ENCODE data around the gene SLCO3A1. TPM values are rescaled to one million over a fixed set of nuclear protein-coding genes. Genes with fewer than 3 reads are reported as not detected.

Gene SLCO3A1
- total and polyA plus RNA-seq, 2 donors (not counting 1 experiment from before 2014, with no cell fraction given): 8.1 to 16.8 TPM

GRCh38 chr15:91953432-91953831 lies 99.9 kb downstream of the SLCO3A1 start:
- DNase-seq (ENCODE audit: low read depth in 2 of 2): no peak
- Histone ChIP-seq H3K27ac (ENCODE audit: insufficient read depth, low read length) (no peak overlapping the region), H3K4me2 (ENCODE audit: extremely low read depth, insufficient read depth, low read length) (no peak overlapping the region), H2AFZ (ENCODE audit: low read length) (no peak overlapping the region), H3K79me2 (ENCODE audit: control insufficient read depth, insufficient read depth, low read length) (no peaks in the 10 kb centered on the region), H3K9me3 (ENCODE audit: control insufficient read depth, insufficient read depth, low read depth, low read length) (no peaks in the 10 kb centered on the region), H3K36me3 (ENCODE audit: control insufficient read depth, insufficient read depth, low read length) (no peaks in the 10 kb centered on the region), H4K20me1 (ENCODE audit: control insufficient read depth, extremely low read depth, insufficient read depth, low read length) (no peaks in the 10 kb centered on the region), H3K4me1 (ENCODE audit: control insufficient read depth, extremely low read depth, insufficient read depth, low read length) (peaks cover 6% of the 10 kb centered on the region), H3K27me3 (ENCODE audit: control insufficient read depth, insufficient read depth, low read length) (no peaks in the 10 kb centered on the region), H3K9ac (ENCODE audit: insufficient read depth, low read length) (no peak overlapping the region), H3K4me3 (replicated peaks in 1 of 4; ENCODE audit: control extremely low read depth in 1 of 4, insufficient read depth in 1 of 4, low read depth in 3 of 4, low read length in 4 of 4) (no peak overlapping the region)
- TF ChIP-seq CTCF (conservative IDR thresholded peaks at IDR 0.05 in 1 of 2, IDR thresholded peaks at IDR 0.05 in 1 of 2; ENCODE audit: low read depth in 1 of 2, low read length in 2 of 2) (no peak), EZH2 (IDR thresholded peaks at IDR 0.05; ENCODE audit: low read length, missing control alignments) (no peak)

- H3K9ac ChIP-seq (ENCODE audit: insufficient read depth, low read length): no peak overlapping the region
- DNase-seq (ENCODE audit: low read depth in 2 of 2): no peak
- no peaks in the 10 kb centered on the region for H3K36me3 ChIP-seq (ENCODE audit: control insufficient read depth, insufficient read depth, low read length)
- peaks cover 4% of the 10 kb centered on the region for H3K4me1 ChIP-seq (ENCODE audit: control insufficient read depth, extremely low read depth, insufficient read depth, low read length)
- H2AFZ ChIP-seq (ENCODE audit: low read length): no peak overlapping the region
- no peaks in the 10 kb centered on the region for H3K79me2 ChIP-seq (ENCODE audit: control insufficient read depth, insufficient read depth, low read length)
- no peaks in the 10 kb centered on the region for H3K27me3 ChIP-seq (ENCODE audit: control insufficient read depth, insufficient read depth, low read length)
- TF ChIP-seq EZH2 (IDR thresholded peaks at IDR 0.05; ENCODE audit: low read length, missing control alignments) (no peak), CTCF (conservative IDR thresholded peaks at IDR 0.05 in 1 of 2, IDR thresholded peaks at IDR 0.05 in 1 of 2; ENCODE audit: low read depth in 1 of 2, low read length in 2 of 2) (no peak)
- no peak overlapping the region for H3K4me2 ChIP-seq (ENCODE audit: extremely low read depth, insufficient read depth, low read length)
- no peaks in the 10 kb centered on the region for H4K20me1 ChIP-seq (ENCODE audit: control insufficient read depth, extremely low read depth, insufficient read depth, low read length)
- no peaks in the 10 kb centered on the region for H3K9me3 ChIP-seq (ENCODE audit: control insufficient read depth, insufficient read depth, low read depth, low read length)
- no peak overlapping the region for H3K27ac ChIP-seq (ENCODE audit: insufficient read depth, low read length)
- no peak overlapping the region for H3K4me3 ChIP-seq (replicated peaks in 1 of 4; ENCODE audit: control extremely low read depth in 1 of 4, insufficient read depth in 1 of 4, low read depth in 3 of 4, low read length in 4 of 4)
Measured at GRCh38 chr15:91954292-91954691, 100.8 kb downstream of the SLCO3A1 start.

- Histone ChIP-seq H2AFZ (ENCODE audit: low read length) (peak overlapping the region; percentile 59), H3K27me3 (ENCODE audit: control insufficient read depth, insufficient read depth, low read length) (no peaks in the 10 kb centered on the region), H4K20me1 (ENCODE audit: control insufficient read depth, extremely low read depth, insufficient read depth, low read length) (no peaks in the 10 kb centered on the region), H3K27ac (ENCODE audit: insufficient read depth, low read length) (no peak overlapping the region), H3K4me1 (ENCODE audit: control insufficient read depth, extremely low read depth, insufficient read depth, low read length) (peaks cover 4% of the 10 kb centered on the region), H3K36me3 (ENCODE audit: control insufficient read depth, insufficient read depth, low read length) (no peaks in the 10 kb centered on the region), H3K9me3 (ENCODE audit: control insufficient read depth, insufficient read depth, low read depth, low read length) (no peaks in the 10 kb centered on the region), H3K4me3 (replicated peaks in 1 of 4; ENCODE audit: control extremely low read depth in 1 of 4, insufficient read depth in 1 of 4, low read depth in 3 of 4, low read length in 4 of 4) (no peak overlapping the region), H3K9ac (ENCODE audit: insufficient read depth, low read length) (no peak overlapping the region), H3K4me2 (ENCODE audit: extremely low read depth, insufficient read depth, low read length) (peak overlapping the region; percentile 19), H3K79me2 (ENCODE audit: control insufficient read depth, insufficient read depth, low read length) (no peaks in the 10 kb centered on the region)
- DNase-seq (ENCODE audit: low read depth in 2 of 2): peak in 1 of 2 donors; percentile 25
- no peak for TF ChIP-seq EZH2 (IDR thresholded peaks at IDR 0.05; ENCODE audit: low read length, missing control alignments)
- no peak for TF ChIP-seq CTCF (conservative IDR thresholded peaks at IDR 0.05 in 1 of 2, IDR thresholded peaks at IDR 0.05 in 1 of 2; ENCODE audit: low read depth in 1 of 2, low read length in 2 of 2)
Measured at GRCh38 chr15:91956026-91956723, 102.7 kb downstream of the SLCO3A1 start.
